A549 (cell line): Measurements from ENCODE around the gene ITGB3. TPM values are rescaled to one million over a fixed set of nuclear protein-coding genes. Genes with fewer than 3 reads are reported as not detected.

Experiments used
- ATAC-seq, 2 experiments: fragments of 200-7000 bp in 1 of 2; fragments of >200 bp in 1 of 2; cut with Nextera tagmentation in 1 of 2; cut with Tn5 transposase in 1 of 2; 3 replicates each; pipeline versions ENCODE4 v1.8.0 to v1.9.1; 2018 to 2020; ENCODE audit warnings: mild to moderate bottlenecking in 1 of 2, moderate library complexity in 1 of 2
- CTCF ChIA-PET: fragments of 300-600 bp; sonication (Branson Sonifier 250); formaldehyde crosslinking; extraction: SDS; loops from one replicate; lab custom pipeline; 2021; ENCODE audit warnings: antibody characterized with exemption, inconsistent platforms; lab: Yijun Ruan, JAX
- POLR2A ChIA-PET: fragments of 350-600 bp; formaldehyde crosslinking; extraction: SDS; loops from one replicate; lab custom pipeline; 2021; ENCODE audit warnings: antibody characterized with exemption, inconsistent platforms; lab: Yijun Ruan, JAX
- DNase-seq, 2 experiments: peaks; one replicate each; pipeline versions ENCODE4 v3.0.0 to v3.0.0-alpha.2; 2011 to 2016; ENCODE audit warnings: low read depth in 1 of 2, low spot score in 1 of 2
- FAIRE-seq: peaks from 2 replicates; lab custom pipeline; 2011; peaks lifted over from hg19 to GRCh38; lab: Jason Lieb, UNC
- H3K27ac ChIP-seq, 2 experiments: fragments of >200 bp; sonication (Bioruptor Twin); formaldehyde crosslinking; 3 replicates each; pipeline ENCODE4 v1.5.1; 2016 to 2017
- H3K4me1 ChIP-seq: fragments of >200 bp; sonication (Bioruptor Twin); formaldehyde crosslinking; 3 replicates; pipeline ENCODE4 v1.6.1; 2016
- H3K4me2 ChIP-seq: fragments of >200 bp; sonication (Bioruptor Twin); formaldehyde crosslinking; 3 replicates; pipeline ENCODE4 v1.6.1; 2016
- H3K4me3 ChIP-seq: fragments of >200 bp; sonication (Bioruptor Twin); formaldehyde crosslinking; 3 replicates; pipeline ENCODE4 v1.5.1; 2016
- H3K9me3 ChIP-seq: fragments of >200 bp; sonication (Bioruptor Twin); formaldehyde crosslinking; 3 replicates; pipeline ENCODE4 v1.6.1; 2016
- ATOH8 ChIP-seq: fragments of 250-450 bp; sonication (Bioruptor Pico); IDR thresholded peaks from 2 replicates; pipeline ENCODE4 v1.5.0; 2020; ENCODE audit warnings: low read depth, mild to moderate bottlenecking, moderate library complexity
- CBX8 ChIP-seq: fragments of 200-600 bp; sonication (generic); IDR thresholded peaks from 2 replicates; pipeline ENCODE4 v1.6.1; 2016
- CEBPB ChIP-seq, 2 experiments: fragments of >200 bp in 1 of 2; sonication (Bioruptor Twin) in 1 of 2; formaldehyde crosslinking in 1 of 2; IDR thresholded peaks; 2 replicates each; pipeline ENCODE4 v1.6.1; 2012 to 2016
- CHD4 ChIP-seq: fragments of 200-600 bp; sonication (generic); IDR thresholded peaks from 2 replicates; pipeline ENCODE4 v1.6.1; 2016; ENCODE audit warnings: antibody characterized with exemption, mild to moderate bottlenecking, borderline replicate concordance
- CTCF ChIP-seq: fragments of >200 bp; sonication (Bioruptor Twin); formaldehyde crosslinking; IDR thresholded peaks from 3 replicates; pipeline ENCODE4 v1.5.1; 2016
- EHF ChIP-seq: fragments of 250-450 bp; sonication (Bioruptor Pico); IDR thresholded peaks from 2 replicates; pipeline ENCODE4 v1.5.0; 2020; ENCODE audit warnings: mild to moderate bottlenecking
- EP300 ChIP-seq, 2 experiments: fragments of >200 bp; sonication (Bioruptor Twin); formaldehyde crosslinking; IDR thresholded peaks; 2 replicates in 1 of 2; 3 replicates in 1 of 2; pipeline ENCODE4 v1.6.1; 2016 to 2017
- ESRRA ChIP-seq: fragments of 150-350 bp; IDR thresholded peaks from 2 replicates; pipeline ENCODE4 v1.6.1; 2014; ENCODE audit warnings: mild to moderate bottlenecking, low read length, borderline replicate concordance
- FOSL2 ChIP-seq, 2 experiments: fragments of 450-650 bp in 1 of 2; fragments of >200 bp in 1 of 2; sonication (Bioruptor Twin) in 1 of 2; formaldehyde crosslinking; IDR thresholded peaks; 2 replicates each; pipeline versions ENCODE4 v1.5.0 to v1.6.1; 2016 to 2020; ENCODE audit warnings: mild to moderate bottlenecking in 1 of 2, moderate library complexity in 1 of 2
- HES2 ChIP-seq: fragments of >200 bp; sonication (Bioruptor Twin); formaldehyde crosslinking; IDR thresholded peaks from 2 replicates; pipeline ENCODE4 v1.6.1; 2016
- HOXA7 ChIP-seq: fragments of 250-450 bp; sonication (Bioruptor Pico); IDR thresholded peaks from 2 replicates; pipeline ENCODE4 v1.5.0; 2020; ENCODE audit warnings: mild to moderate bottlenecking, moderate library complexity
- HOXB5 ChIP-seq: fragments of 250-450 bp; sonication (Bioruptor Pico); IDR thresholded peaks from 2 replicates; pipeline ENCODE4 v1.5.0; 2020; ENCODE audit warnings: mild to moderate bottlenecking, moderate library complexity
- JUNB ChIP-seq: fragments of >200 bp; sonication (Bioruptor Twin); formaldehyde crosslinking; IDR thresholded peaks from 2 replicates; pipeline ENCODE4 v1.6.1; 2016
- KDM1A ChIP-seq: fragments of 200-600 bp; sonication (generic); IDR thresholded peaks from 2 replicates; pipeline ENCODE4 v1.6.1; 2016; ENCODE audit warnings: low read depth, mild to moderate bottlenecking
- KDM5A ChIP-seq: fragments of 200-600 bp; sonication (generic); IDR thresholded peaks from 2 replicates; pipeline ENCODE4 v1.6.1; 2016; ENCODE audit warnings: antibody characterized with exemption, mild to moderate bottlenecking
- MAFK ChIP-seq: fragments of 450-650 bp; IDR thresholded peaks from 2 replicates; pipeline ENCODE4 v1.6.1; 2014; ENCODE audit not compliant: partially characterized antibody
- PBX3 ChIP-seq: IDR thresholded peaks from 2 replicates; pipeline ENCODE4 v1.6.1; 2012
- POLR2A ChIP-seq: IDR thresholded peaks from 2 replicates; pipeline ENCODE4 v1.6.1; 2012; ENCODE audit warnings: mild to moderate bottlenecking, low read length
- RAD21 ChIP-seq, 2 experiments: fragments of >200 bp in 1 of 2; sonication (Bioruptor Twin) in 1 of 2; formaldehyde crosslinking in 1 of 2; IDR thresholded peaks in 1 of 2; conservative IDR thresholded peaks in 1 of 2; 2 replicates in 1 of 2; 3 replicates in 1 of 2; pipeline ENCODE4 v1.6.1; 2012 to 2018; ENCODE audit warnings: inconsistent platforms in 1 of 2
- RCOR1 ChIP-seq: fragments of 150-350 bp; IDR thresholded peaks from 2 replicates; pipeline ENCODE4 v1.6.1; 2014; ENCODE audit warnings: antibody characterized with exemption, low read length, low read depth
- TFCP2L1 ChIP-seq: fragments of 250-450 bp; sonication (Bioruptor Pico); IDR thresholded peaks from 2 replicates; pipeline ENCODE4 v1.5.0; 2021; ENCODE audit warnings: mild to moderate bottlenecking
- ZFP36 ChIP-seq: fragments of 450-650 bp; IDR thresholded peaks from 2 replicates; pipeline ENCODE4 v1.6.1; 2014; ENCODE audit warnings: borderline replicate concordance; ENCODE audit not compliant: partially characterized antibody
- WGBS: methylation state at CpG from one replicate; pipeline ENCODE4 v1.1.6; 2017; ENCODE audit errors: missing lambda C conversion rate; 5-methylcytosine and 5-hydroxymethylcytosine counted together
- polyA plus RNA-seq, 4 experiments: library from polyadenylated mRNA; depleted of rRNA in 3 of 4; stranded (reverse); fragments of >200 nt; fragmentation: RNase III in 1 of 4; extraction: RNeasy Plus Mini Kit Qiagen cat#74134 plus additional on column Dnase treatment in 1 of 4; gene quantifications; 2 replicates in 3 of 4; 3 replicates in 1 of 4; pipeline ENCODE4 v1.2.3, GENCODE V29; 2011 to 2017

The ITGB3 gene
- polyA plus RNA-seq, 2 of the 4 experiments (the other 2 are of a cell fraction), result 0.34 to 5.0 TPM

GRCh38 chr17:47244697-47245096 is 8.9 kb upstream of the ITGB3 start:
- Histone ChIP-seq H3K9me3 (no peaks in the 10 kb centered on the region), H3K27ac (no peak overlapping the region), H3K4me2 (no peak overlapping the region), H3K4me1 (peaks cover 10% of the 10 kb centered on the region), H3K4me3 (no peak overlapping the region)
- FAIRE-seq (no peak), DNase-seq (no peak), ATAC-seq (no peak)
- ChIA-PET POLR2A (no interaction called here), CTCF (interaction anchor here (1.0 to 9.0 kb wide), 6 partner anchors 10 to 72 kb away, joined by 3 to 60 read pairs (median 19); partner anchors contain the start of gene ITGB3)
- 84% methylated on average over 2 of the region's 2 CpGs for WGBS
- TF ChIP-seq EP300 (IDR thresholded peaks at IDR 0.05) (no peak), RCOR1 (no peak), RAD21 (conservative IDR thresholded peaks at IDR 0.05 in 1 of 2, IDR thresholded peaks at IDR 0.05 in 1 of 2) (no peak), CTCF (no peak)

GRCh38 chr17:47246120-47246519 is 7.5 kb upstream of the ITGB3 start:
- DNase-seq (no peak), FAIRE-seq (no peak), ATAC-seq (no peak; a peak in 1 of 6 replicates)
- WGBS, result 34% methylated on average over 2 of the region's 2 CpGs
- H3K4me3 ChIP-seq, result no peak overlapping the region
- POLR2A ChIA-PET, result no interaction called here
- TF ChIP-seq KDM1A, result no peak
- no peak for TF ChIP-seq ZFP36
- CTCF ChIA-PET, result interaction anchor here (0.7 to 1.8 kb wide), 3 partner anchors 16 to 71 kb away, joined by 4 to 8 read pairs (median 4); no protein-coding TSS in a partner anchor
- no peak overlapping the region for H3K27ac ChIP-seq
- no peaks in the 10 kb centered on the region for H3K4me1 ChIP-seq
- no peaks in the 10 kb centered on the region for H3K9me3 ChIP-seq
- no peak overlapping the region for H3K4me2 ChIP-seq

- CTCF ChIA-PET, result interaction anchor here (3.5 to 7.4 kb wide), 2 partner anchors 21 to 64 kb away, joined by 16 to 47 read pairs; no protein-coding TSS in a partner anchor
Measured at GRCh38 chr17:47250855-47251254, 2.8 kb upstream of the ITGB3 start.

GRCh38 chr17:47251421-47251940 is 2.1 kb upstream of the ITGB3 start:
- no peak for FAIRE-seq
- DNase-seq, result no peak
- H3K4me2 ChIP-seq, result no peak overlapping the region
- CTCF ChIA-PET, result interaction anchor here (1.8 to 7.4 kb wide), 3 partner anchors 17 to 64 kb away, joined by 5 to 47 read pairs (median 16); no protein-coding TSS in a partner anchor
- no peak overlapping the region for H3K27ac ChIP-seq
- no peak overlapping the region for H3K4me3 ChIP-seq
- peaks cover 7% of the 10 kb centered on the region; the same call in 1 of the 3 replicates for H3K4me1 ChIP-seq
- no peak for ATAC-seq
- H3K9me3 ChIP-seq, result no peaks in the 10 kb centered on the region
- 83% methylated on average over 1 of the region's 1 CpG for WGBS
- POLR2A ChIA-PET, result no interaction called here
- TF ChIP-seq CTCF (no peak), MAFK (no peak), ESRRA (no peak), PBX3 (no peak), CEBPB (IDR thresholded peaks at IDR 0.05) (no peak), JUNB (no peak), HES2 (no peak), CHD4 (no peak), HOXA7 (CRISPR knock-in tag) (no peak), EHF (no peak), ATOH8 (CRISPR knock-in tag) (no peak)

More at GRCh38 chr17:47250855-47251254, 2.8 kb upstream of the ITGB3 start:
- TF ChIP-seq TFCP2L1 (CRISPR knock-in tag) (no peak), HOXB5 (CRISPR knock-in tag) (no peak), POLR2A (no peak), CBX8 (no peak), HOXA7 (CRISPR knock-in tag) (no peak), KDM5A (no peak), FOSL2 (IDR thresholded peaks at IDR 0.05) (no peak), FOSL2 (CRISPR knock-in tag; IDR thresholded peaks at IDR 0.05) (no peak)
- Histone ChIP-seq H3K4me2 (no peak overlapping the region), H3K9me3 (no peaks in the 10 kb centered on the region), H3K4me1 (peaks cover 7% of the 10 kb centered on the region; the same call in 1 of the 3 replicates), H3K4me3 (no peak overlapping the region), H3K27ac (no peak overlapping the region)
- FAIRE-seq (no peak), ATAC-seq (no peak), DNase-seq (no peak)
- WGBS, result 49% methylated on average over 2 of the region's 2 CpGs
- POLR2A ChIA-PET, result no interaction called here
